ENCODE data around the gene NKAIN1. TPM values are rescaled to one million over a fixed set of nuclear protein-coding genes. Genes with fewer than 3 reads are reported as not detected.

NKAIN1 gene
- total RNA-seq, 1 experiment from 2014 or later, result 20.2 TPM

DNA sequence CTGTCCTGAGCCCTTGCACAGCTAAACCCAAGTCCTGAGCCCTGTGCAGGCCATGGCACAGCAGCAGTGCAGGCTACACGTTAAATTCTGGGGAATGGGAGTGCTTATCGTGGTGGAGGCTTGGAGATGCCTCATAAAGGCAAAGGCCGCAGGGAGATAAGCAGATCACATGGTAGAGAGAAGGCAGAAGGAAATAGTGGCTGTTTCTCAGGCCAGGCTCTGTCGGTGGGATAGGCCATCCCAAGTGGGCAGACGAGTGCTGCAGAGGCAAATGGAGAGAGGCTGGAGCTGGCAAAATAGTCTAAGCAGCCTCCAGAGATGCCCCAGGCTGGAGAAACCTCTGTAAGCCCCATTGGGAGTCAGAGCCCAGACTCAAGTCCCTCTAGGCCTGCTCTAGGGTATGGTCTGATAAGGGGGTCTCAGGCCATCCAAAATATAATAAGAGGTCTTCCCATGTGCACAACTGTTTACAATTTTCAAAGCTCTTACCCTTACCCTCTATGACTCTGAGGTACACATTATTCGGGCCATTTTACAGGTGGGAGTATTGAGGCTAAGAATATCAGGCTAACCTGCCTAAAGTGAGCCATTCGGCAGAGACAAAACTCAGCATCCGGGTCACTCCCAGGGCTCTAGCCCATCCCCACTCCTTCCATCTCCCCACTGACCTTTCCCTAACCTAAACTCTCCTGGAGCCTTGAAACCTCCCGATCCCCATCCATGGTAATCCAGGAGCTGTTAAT, 79.6 kb downstream of the NKAIN1 start:
- no peaks in the 10 kb centered on the region for H3K36me3 ChIP-seq
- no peak for DNase-seq
- no peak overlapping the region for H3K27ac ChIP-seq
- no peaks in the 10 kb centered on the region for H3K9me3 ChIP-seq (replicated peaks)
- H3K27me3 ChIP-seq, result no peaks in the 10 kb centered on the region
- H3K4me3 ChIP-seq, result no peak overlapping the region
- H3K4me1 ChIP-seq, result no peaks in the 10 kb centered on the region

GRCh38 chr1:31159323-31159722, 80.4 kb downstream of the NKAIN1 start:
- no peak for DNase-seq
- Histone ChIP-seq H3K9me3 (replicated peaks) (no peaks in the 10 kb centered on the region), H3K27ac (no peak overlapping the region), H3K4me1 (no peaks in the 10 kb centered on the region; the same call in 1 of the 2 replicates), H3K27me3 (no peaks in the 10 kb centered on the region), H3K36me3 (no peaks in the 10 kb centered on the region), H3K4me3 (no peak overlapping the region)

GRCh38 chr1:31155216-31155806, 84.4 kb downstream of the NKAIN1 start:
- peak overlapping the region; percentile 68 for H3K4me3 ChIP-seq
- H3K4me1 ChIP-seq, result no peaks in the 10 kb centered on the region; the same call in 1 of the 2 replicates
- no peaks in the 10 kb centered on the region for H3K9me3 ChIP-seq (replicated peaks)
- H3K27me3 ChIP-seq, result no peaks in the 10 kb centered on the region
- H3K36me3 ChIP-seq, result no peaks in the 10 kb centered on the region
- peak overlapping the region; percentile 77 for H3K27ac ChIP-seq
- peak; percentile 90 to 93 for DNase-seq

- Histone ChIP-seq H3K27ac (peak overlapping the region; percentile 77), H3K9me3 (replicated peaks) (no peaks in the 10 kb centered on the region), H3K4me3 (peak overlapping the region; percentile 68), H3K36me3 (no peaks in the 10 kb centered on the region), H3K27me3 (no peaks in the 10 kb centered on the region), H3K4me1 (no peaks in the 10 kb centered on the region; the same call in 1 of the 2 replicates)
- peak; percentile 89 to 90 for DNase-seq
Observed at GRCh38 chr1:31154632-31155215, 85.0 kb downstream of the NKAIN1 start.

- H3K9me3 ChIP-seq (replicated peaks), result no peaks in the 10 kb centered on the region
- H3K4me3 ChIP-seq, result peak overlapping the region; percentile 68
- H3K27me3 ChIP-seq, result no peaks in the 10 kb centered on the region
- no peaks in the 10 kb centered on the region for H3K36me3 ChIP-seq
- H3K27ac ChIP-seq, result peak overlapping the region; percentile 70
- no peak for DNase-seq
- no peaks in the 10 kb centered on the region; the same call in 1 of the 2 replicates for H3K4me1 ChIP-seq
Observed at GRCh38 chr1:31154000-31154631, 85.6 kb downstream of the NKAIN1 start.

- Histone ChIP-seq H3K9me3 (replicated peaks) (no peaks in the 10 kb centered on the region), H3K27me3 (no peaks in the 10 kb centered on the region), H3K4me1 (no peaks in the 10 kb centered on the region; the same call in 1 of the 2 replicates), H3K4me3 (no peak overlapping the region), H3K27ac (no peak overlapping the region), H3K36me3 (no peaks in the 10 kb centered on the region)
- no peak for DNase-seq
Observed at GRCh38 chr1:31153423-31153822, 86.3 kb downstream of the NKAIN1 start.

- Histone ChIP-seq H3K4me1 (no peaks in the 10 kb centered on the region; the same call in 1 of the 2 replicates), H3K27me3 (no peaks in the 10 kb centered on the region), H3K36me3 (no peaks in the 10 kb centered on the region), H3K27ac (no peak overlapping the region), H3K9me3 (replicated peaks) (no peaks in the 10 kb centered on the region), H3K4me3 (no peak overlapping the region)
- DNase-seq, result peak; percentile 73 to 83
Observed at GRCh38 chr1:31152181-31152795, 87.4 kb downstream of the NKAIN1 start.

DNA sequence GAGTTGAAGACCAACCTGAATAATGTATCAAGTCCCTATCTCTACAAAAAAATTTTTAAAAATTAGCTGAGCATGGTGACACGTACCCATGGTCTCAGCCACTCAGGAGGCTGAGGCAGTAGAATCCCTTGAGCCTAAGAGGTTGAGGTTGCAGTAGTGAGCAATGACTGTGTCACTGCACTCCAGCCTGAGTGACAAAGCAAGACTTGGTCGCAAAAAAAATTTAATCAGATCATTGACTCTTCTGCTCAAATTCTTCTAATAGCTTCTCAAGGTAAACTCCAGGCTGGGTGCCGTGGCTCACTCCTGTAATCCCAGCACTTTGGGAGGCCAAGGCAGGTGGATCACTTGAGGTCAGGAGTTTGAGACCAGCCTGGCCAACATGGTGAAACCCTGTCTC, 88.3 kb downstream of the NKAIN1 start:
- H3K36me3 ChIP-seq, result no peaks in the 10 kb centered on the region
- H3K4me3 ChIP-seq, result no peak overlapping the region
- H3K4me1 ChIP-seq, result no peaks in the 10 kb centered on the region; the same call in 1 of the 2 replicates
- H3K27ac ChIP-seq, result no peak overlapping the region
- no peaks in the 10 kb centered on the region for H3K9me3 ChIP-seq (replicated peaks)
- H3K27me3 ChIP-seq, result no peaks in the 10 kb centered on the region
- DNase-seq, result no peak

GRCh38 chr1:31148409-31148808, 91.3 kb downstream of the NKAIN1 start:
- no peaks in the 10 kb centered on the region for H3K9me3 ChIP-seq (replicated peaks)
- no peaks in the 10 kb centered on the region for H3K36me3 ChIP-seq
- no peak for DNase-seq
- no peaks in the 10 kb centered on the region for H3K4me1 ChIP-seq
- H3K4me3 ChIP-seq, result no peak overlapping the region
- H3K27ac ChIP-seq, result no peak overlapping the region
- no peaks in the 10 kb centered on the region; the same call in 1 of the 2 replicates for H3K27me3 ChIP-seq

DNA sequence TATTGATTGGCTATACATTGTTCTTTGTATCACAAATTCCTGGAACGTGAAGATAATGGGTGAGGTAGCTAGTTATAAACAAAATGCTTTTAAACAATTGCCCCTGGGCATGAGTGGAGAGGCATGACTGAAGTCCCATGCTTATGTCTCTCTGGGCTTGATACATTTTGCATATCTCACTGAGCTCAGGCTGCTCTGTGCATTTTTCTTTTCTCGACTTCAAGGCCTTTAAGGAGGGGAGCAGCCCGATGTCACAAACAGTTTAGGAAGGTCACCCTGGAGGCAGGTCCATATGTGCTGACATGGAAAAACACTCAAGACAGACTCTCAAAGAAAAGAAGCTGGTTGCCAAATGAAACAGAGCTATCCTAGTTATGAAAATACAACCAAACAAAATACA, 94.0 kb downstream of the NKAIN1 start:
- Histone ChIP-seq H3K36me3 (no peaks in the 10 kb centered on the region), H3K27ac (no peak overlapping the region), H3K4me1 (no peaks in the 10 kb centered on the region), H3K9me3 (replicated peaks) (no peaks in the 10 kb centered on the region), H3K27me3 (no peaks in the 10 kb centered on the region; the same call in 1 of the 2 replicates), H3K4me3 (no peak overlapping the region)
- no peak for DNase-seq

- Histone ChIP-seq H3K27me3 (no peaks in the 10 kb centered on the region; the same call in 1 of the 2 replicates), H3K9me3 (replicated peaks) (no peaks in the 10 kb centered on the region), H3K36me3 (no peaks in the 10 kb centered on the region), H3K4me3 (no peak overlapping the region), H3K27ac (no peak overlapping the region), H3K4me1 (no peaks in the 10 kb centered on the region)
- DNase-seq, result no peak
Observed at GRCh38 chr1:31144442-31144841, 95.2 kb downstream of the NKAIN1 start.

DNA sequence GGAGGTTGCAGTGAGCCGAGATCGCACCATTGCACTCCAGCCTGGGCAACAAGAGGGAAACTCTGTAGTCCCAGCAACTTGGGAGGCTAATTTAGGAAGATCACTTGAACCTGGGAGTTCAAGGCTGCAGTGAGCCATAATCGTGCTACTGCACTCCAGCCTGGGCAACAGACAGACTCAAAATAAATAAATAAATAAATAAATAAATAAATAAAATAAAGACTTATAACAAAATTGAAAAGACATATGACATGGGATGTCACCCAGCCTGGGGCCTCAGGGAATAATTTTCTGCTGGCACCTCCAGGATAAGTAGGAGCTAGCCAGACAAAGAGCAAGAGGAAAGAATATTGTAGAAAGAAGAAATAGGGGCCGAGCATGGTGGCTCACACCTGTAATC, 96.2 kb downstream of the NKAIN1 start:
- Histone ChIP-seq H3K27me3 (no peaks in the 10 kb centered on the region; the same call in 1 of the 2 replicates), H3K4me3 (no peak overlapping the region), H3K36me3 (no peaks in the 10 kb centered on the region), H3K4me1 (no peaks in the 10 kb centered on the region), H3K27ac (no peak overlapping the region), H3K9me3 (replicated peaks) (no peaks in the 10 kb centered on the region)
- no peak for DNase-seq

DNA sequence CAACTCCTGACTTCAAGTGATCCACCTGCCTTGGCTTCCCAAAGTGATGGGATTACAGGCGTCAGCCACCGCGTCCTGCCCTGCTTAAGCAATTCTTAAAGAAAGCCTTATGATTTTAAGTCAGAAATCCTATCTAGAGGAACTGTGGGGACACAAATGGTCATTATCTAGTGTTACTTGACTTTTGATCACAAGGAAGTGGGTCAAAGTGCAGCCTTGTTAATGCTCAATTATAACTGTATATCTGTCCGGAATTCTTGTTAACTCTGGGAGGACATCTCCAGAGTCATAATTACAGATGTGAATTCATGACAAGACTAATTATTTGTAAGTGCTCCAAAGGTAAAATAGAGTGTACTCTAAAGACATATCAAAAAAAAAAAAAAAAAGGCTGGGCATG, 97.3 kb downstream of the NKAIN1 start:
- Histone ChIP-seq H3K4me3 (no peak overlapping the region), H3K4me1 (no peaks in the 10 kb centered on the region)

DNA sequence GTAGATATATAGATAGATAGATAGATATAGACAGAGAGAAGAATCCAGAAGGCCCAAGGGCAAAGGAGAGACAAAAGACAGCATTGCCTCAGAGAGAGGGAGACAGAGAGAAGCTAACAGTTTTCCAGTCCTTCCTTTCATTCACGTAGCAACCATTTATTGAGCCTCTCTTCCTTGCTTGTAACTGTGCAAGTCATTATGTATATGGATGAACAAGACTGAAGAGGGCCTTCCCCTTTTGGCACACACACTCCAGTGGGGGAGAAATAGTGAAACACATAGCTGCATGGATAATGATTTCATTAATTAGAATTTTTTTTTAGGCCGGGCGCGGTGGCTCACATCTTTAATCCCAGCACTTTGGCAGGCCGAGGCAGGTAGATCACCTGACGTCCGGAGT, 99.4 kb downstream of the NKAIN1 start:
- no peak overlapping the region for H3K27ac ChIP-seq
- no peaks in the 10 kb centered on the region for H3K4me1 ChIP-seq
- H3K36me3 ChIP-seq, result no peaks in the 10 kb centered on the region
- H3K27me3 ChIP-seq, result no peaks in the 10 kb centered on the region
- no peaks in the 10 kb centered on the region for H3K9me3 ChIP-seq (replicated peaks)
- no peak for DNase-seq
- no peak overlapping the region for H3K4me3 ChIP-seq

More for the DNA sequence above, 97.3 kb downstream of the NKAIN1 start:
- Histone ChIP-seq H3K27me3 (no peaks in the 10 kb centered on the region; the same call in 1 of the 2 replicates), H3K36me3 (no peaks in the 10 kb centered on the region), H3K27ac (no peak overlapping the region), H3K9me3 (replicated peaks) (no peaks in the 10 kb centered on the region)
- no peak for DNase-seq
